ENCODE results near the gene LRCH1.

Gene LRCH1

DNA sequence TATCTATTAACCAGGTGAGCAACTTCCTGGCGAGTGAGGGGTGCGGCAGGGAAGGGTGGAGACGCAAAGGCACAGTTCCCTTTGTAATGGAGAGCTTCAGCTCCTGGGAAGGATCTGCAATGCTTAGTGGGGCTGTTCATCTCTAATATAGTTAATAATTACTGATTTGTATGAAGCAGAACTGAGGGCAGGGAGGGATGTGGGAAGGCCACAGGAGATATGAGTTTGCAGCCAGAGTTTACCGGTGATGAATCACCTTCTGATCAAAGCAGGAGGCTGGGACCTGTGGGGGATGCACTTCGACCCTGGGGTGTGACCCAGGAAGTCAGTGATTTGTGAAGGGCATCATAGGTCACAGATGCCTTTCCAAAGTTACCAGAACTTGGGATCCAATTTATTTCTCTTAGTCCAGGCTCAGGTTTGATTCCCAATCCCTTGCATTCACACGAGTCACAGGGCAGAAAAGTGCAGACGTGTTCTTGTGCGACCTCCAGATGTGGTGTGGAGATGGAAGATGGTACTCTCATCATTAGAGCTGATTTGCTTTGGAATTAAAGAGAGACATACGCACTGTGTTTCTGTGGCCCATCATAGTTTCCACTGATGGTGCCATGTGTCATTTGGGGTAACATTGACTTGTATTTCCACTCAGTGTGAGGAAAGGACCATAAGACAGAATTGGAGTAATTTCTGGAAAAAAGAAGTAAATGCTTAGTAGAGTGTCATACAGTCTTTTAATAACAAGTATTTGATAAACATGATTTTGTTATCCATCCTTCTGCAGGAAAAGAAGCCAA lies 55.0 kb downstream of the LRCH1 start:
- no peak for TF ChIP-seq CTCF (IDR thresholded peaks at IDR 0.05; ENCODE audit: control insufficient read depth, extremely low read depth, insufficient read depth)
- DNase-seq (ENCODE audit: low read depth), result no peak
- H3K4me3 ChIP-seq (ENCODE audit: low read depth, low read length), result no peak overlapping the region

DNA sequence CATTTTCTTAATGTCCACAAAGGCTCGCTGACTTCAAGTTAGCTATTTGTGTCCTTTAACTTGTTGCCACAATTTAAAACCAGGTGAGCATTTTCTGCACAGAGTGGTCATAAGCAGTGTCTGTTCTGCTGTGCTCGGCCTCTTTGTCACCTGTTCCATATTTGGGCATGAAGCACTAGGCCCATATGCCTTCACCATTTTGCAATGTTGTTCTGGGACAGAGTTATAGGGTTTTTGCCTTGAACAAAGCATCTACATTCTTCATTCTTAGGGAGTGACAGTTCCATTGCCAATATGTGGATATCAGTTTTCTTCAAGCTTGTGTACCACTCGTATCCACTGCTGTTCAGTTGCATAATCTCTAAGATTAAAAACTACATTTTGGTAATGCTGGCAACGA lies 56.1 kb downstream of the LRCH1 start:
- TF ChIP-seq CTCF (IDR thresholded peaks at IDR 0.05; ENCODE audit: control insufficient read depth, extremely low read depth, insufficient read depth), result no peak
- H3K4me3 ChIP-seq (ENCODE audit: low read depth, low read length), result no peak overlapping the region
- DNase-seq (ENCODE audit: low read depth), result no peak

- no peak overlapping the region for H3K4me3 ChIP-seq (ENCODE audit: low read depth, low read length)
- no peak for DNase-seq (ENCODE audit: low read depth)
- no peak for TF ChIP-seq CTCF (IDR thresholded peaks at IDR 0.05; ENCODE audit: control insufficient read depth, extremely low read depth, insufficient read depth)
Observed at GRCh38 chr13:46609726-46610125, 56.8 kb downstream of the LRCH1 start.

DNA sequence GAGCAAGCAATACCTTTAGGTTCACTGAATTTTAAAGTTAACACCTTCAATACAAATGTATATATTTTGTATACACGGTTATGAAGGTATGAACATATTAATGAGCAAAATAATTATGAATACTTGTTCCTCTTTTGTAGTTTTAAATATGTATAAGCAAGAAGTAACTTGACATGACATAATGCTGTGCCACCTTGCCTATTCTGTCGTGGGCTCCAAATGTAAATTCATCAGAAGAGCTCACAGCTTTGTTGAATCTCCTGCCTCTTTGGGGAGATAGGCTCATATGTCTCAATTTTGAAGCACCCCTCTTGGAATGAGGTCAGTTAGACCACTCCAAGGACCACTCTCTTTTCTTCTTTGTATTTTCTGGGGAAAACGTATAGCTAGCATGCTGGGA lies 59.3 kb downstream of the LRCH1 start:
- H3K4me3 ChIP-seq (ENCODE audit: low read depth, low read length), result no peak overlapping the region
- no peak for DNase-seq (ENCODE audit: low read depth)
- no peak for TF ChIP-seq CTCF (IDR thresholded peaks at IDR 0.05; ENCODE audit: control insufficient read depth, extremely low read depth, insufficient read depth)

DNA sequence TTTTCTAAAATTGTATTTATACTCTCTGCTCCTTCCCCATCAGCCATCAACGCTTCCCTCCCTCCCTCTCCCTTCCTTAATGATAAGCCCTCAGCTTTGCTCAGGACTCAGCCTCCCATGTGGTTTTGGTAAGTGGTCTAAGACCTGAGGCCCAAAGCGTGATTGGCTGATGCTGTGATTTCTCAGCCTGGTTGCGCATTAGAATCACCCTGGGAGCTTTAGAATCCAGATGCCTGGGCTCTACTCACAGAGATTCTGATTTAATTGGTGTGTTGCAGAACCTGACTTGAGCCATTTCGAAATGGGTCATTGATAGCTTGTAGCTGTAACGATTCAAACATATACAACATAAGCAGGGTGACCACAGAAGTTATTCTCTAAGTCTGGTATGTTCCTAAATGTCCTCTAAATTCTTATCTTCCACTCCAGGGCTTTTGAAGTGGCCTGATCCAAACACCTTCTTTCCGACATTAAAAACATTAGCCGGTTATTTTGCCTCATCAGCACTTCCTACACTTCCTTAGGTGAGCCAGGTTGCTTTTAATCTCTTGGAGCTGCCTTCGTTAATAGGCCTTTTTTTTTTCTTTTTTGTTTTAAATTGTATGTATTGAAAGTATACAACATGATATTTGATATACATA lies 60.6 kb downstream of the LRCH1 start:
- no peak for DNase-seq (ENCODE audit: low read depth)
- TF ChIP-seq CTCF (IDR thresholded peaks at IDR 0.05; ENCODE audit: control insufficient read depth, extremely low read depth, insufficient read depth), result no peak

GRCh38 chr13:46614582-46614981 lies 61.6 kb downstream of the LRCH1 start:
- H3K4me3 ChIP-seq (ENCODE audit: low read depth, low read length), result no peak overlapping the region
- no peak for TF ChIP-seq CTCF (IDR thresholded peaks at IDR 0.05; ENCODE audit: control insufficient read depth, extremely low read depth, insufficient read depth)
- DNase-seq (ENCODE audit: low read depth), result no peak

More for the DNA sequence above, 60.6 kb downstream of the LRCH1 start:
- no peak overlapping the region for H3K4me3 ChIP-seq (ENCODE audit: low read depth, low read length)

Data from LNCaP clone FGC (cell line).